Activated CD4-positive, alpha-beta T cell treated with anti-CD3 and anti-CD28 coated beads for 24 hours (primary cell): Measurements from ENCODE around the gene AGPS.
"Not testable (repeated sequence)": the region's sequence is repeated elsewhere in the genome, so short reads cannot be mapped to it uniquely, and the experiment has no call there.

Experiments
- DNase-seq, 2 donors: peaks; one replicate each; pipeline ENCODE4 v3.0.0-alpha.2; 2020; ENCODE audit warnings: low read depth in 2 of 2

The AGPS gene

GRCh38 chr2:177392373-177393202, at the start of gene AGPS:
Gene AGPS, plus strand, starts transcription at chr2:177392773. Its CDS starts 17 bp downstream, at chr2:177392790.
- DNase-seq = peak; percentile 56 to 71

- DNase-seq = no peak
Measured at GRCh38 chr2:177343773-177344172, 48.8 kb upstream of the AGPS start.

- no peak for DNase-seq
Measured at GRCh38 chr2:177344316-177344715, 48.3 kb upstream of the AGPS start.

- no peak for DNase-seq
Measured at GRCh38 chr2:177346192-177346591, 46.4 kb upstream of the AGPS start.

GRCh38 chr2:177347570-177347969, 45.0 kb upstream of the AGPS start:
- no peak for DNase-seq

GRCh38 chr2:177348118-177348654, 44.4 kb upstream of the AGPS start:
- DNase-seq = no peak

GRCh38 chr2:177348733-177349693, 43.6 kb upstream of the AGPS start:
- DNase-seq = no peak

GRCh38 chr2:177350624-177351023, 41.9 kb upstream of the AGPS start:
- not testable (repeated sequence) for DNase-seq

- not testable (repeated sequence) for DNase-seq
Measured at GRCh38 chr2:177351121-177351520, 41.5 kb upstream of the AGPS start.

- DNase-seq = no peak
Measured at GRCh38 chr2:177352441-177353186, 40.0 kb upstream of the AGPS start.

GRCh38 chr2:177353187-177353478, 39.4 kb upstream of the AGPS start:
- no peak for DNase-seq

GRCh38 chr2:177354541-177354940, 38.0 kb upstream of the AGPS start:
- DNase-seq = not testable (repeated sequence)

- no peak for DNase-seq
Measured at GRCh38 chr2:177355874-177356273, 36.7 kb upstream of the AGPS start.

GRCh38 chr2:177359836-177360595, 32.6 kb upstream of the AGPS start:
- DNase-seq = no peak

GRCh38 chr2:177362499-177362898, 30.1 kb upstream of the AGPS start:
- no peak for DNase-seq

GRCh38 chr2:177363332-177363731, 29.2 kb upstream of the AGPS start:
- DNase-seq = no peak

GRCh38 chr2:177365764-177366163, 26.8 kb upstream of the AGPS start:
- not testable (repeated sequence) for DNase-seq

- not testable (repeated sequence) for DNase-seq
Measured at GRCh38 chr2:177368023-177368422, 24.6 kb upstream of the AGPS start.

GRCh38 chr2:177379354-177379753, 13.2 kb upstream of the AGPS start:
- DNase-seq = no peak

- no peak for DNase-seq
Measured at GRCh38 chr2:177380181-177380580, 12.4 kb upstream of the AGPS start.

GRCh38 chr2:177383935-177384334, 8.6 kb upstream of the AGPS start:
- DNase-seq = no peak
